RWPE2 (cell line): ENCODE data around the gene CHCHD10.

Experiments
- ATAC-seq: fragments of 200-7000 bp; cut with Tn5 transposase; 3 replicates; pipeline ENCODE4 v1.9.1; 2021; ENCODE audit warnings: low read depth
- DNase-seq: peaks from one replicate; pipeline ENCODE4 v3.0.0-alpha.2; 2020; ENCODE audit warnings: low spot score
- H3K27ac ChIP-seq: fragments of 450-650 bp; 2 replicates; pipeline ENCODE4 v1.5.1; 2017; ENCODE audit warnings: mild to moderate bottlenecking; ENCODE audit not compliant: poor library complexity, severe bottlenecking
- H3K27me3 ChIP-seq: fragments of 250-450 bp; sonication (Bioruptor Pico); 2 replicates; pipeline ENCODE4 v1.5.1; 2021; ENCODE audit warnings: mild to moderate bottlenecking, moderate library complexity; ENCODE audit not compliant: insufficient read depth, poor library complexity, severe bottlenecking
- H3K36me3 ChIP-seq: fragments of 250-450 bp; sonication (Bioruptor Pico); 2 replicates; pipeline ENCODE4 v1.5.1; 2020; ENCODE audit warnings: low read depth, mild to moderate bottlenecking, moderate library complexity
- H3K4me1 ChIP-seq: fragments of 250-450 bp; sonication (Bioruptor Pico); 2 replicates; pipeline ENCODE4 v1.5.1; 2021; ENCODE audit warnings: mild to moderate bottlenecking, moderate library complexity; ENCODE audit not compliant: insufficient read depth, poor library complexity, severe bottlenecking
- H3K4me3 ChIP-seq: fragments of 250-450 bp; sonication (Bioruptor Pico); 2 replicates; pipeline ENCODE4 v1.5.1; 2021; ENCODE audit warnings: mild to moderate bottlenecking, moderate library complexity; ENCODE audit not compliant: severe bottlenecking
- H3K9me3 ChIP-seq: fragments of 250-450 bp; sonication (Bioruptor Pico); 2 replicates; pipeline ENCODE4 v1.5.1; 2021; ENCODE audit warnings: mild to moderate bottlenecking, moderate library complexity; ENCODE audit not compliant: severe bottlenecking
- CTCF ChIP-seq: fragments of 450-650 bp; IDR thresholded peaks from one replicate; pipeline ENCODE4 v1.5.1; 2017; ENCODE audit warnings: mild to moderate bottlenecking, moderate library complexity; ENCODE audit not compliant: poor library complexity, severe bottlenecking

Gene CHCHD10

GRCh38 chr22:23754980-23755636 is 12.7 kb downstream of the CHCHD10 start:
- no peak for TF ChIP-seq CTCF
- DNase-seq (no peak), ATAC-seq (no peak)
- H3K27ac ChIP-seq, result no peak overlapping the region
- no peaks in the 10 kb centered on the region for H3K27me3 ChIP-seq
- peaks cover 3% of the 10 kb centered on the region for H3K4me1 ChIP-seq
- no peaks in the 10 kb centered on the region for H3K9me3 ChIP-seq
- H3K36me3 ChIP-seq, result no peaks in the 10 kb centered on the region
- no peak overlapping the region for H3K4me3 ChIP-seq

- no peaks in the 10 kb centered on the region for H3K9me3 ChIP-seq
- H3K27me3 ChIP-seq, result no peaks in the 10 kb centered on the region
- no peak within 1 kb of the TSS for H3K27ac ChIP-seq
- TF ChIP-seq CTCF, result no peak
- H3K4me1 ChIP-seq, result peaks cover 7% of the 10 kb centered on the region
- no peaks in the 10 kb centered on the region for H3K36me3 ChIP-seq
- no peak for ATAC-seq
- no peak for DNase-seq
- no peak within 1 kb of the TSS for H3K4me3 ChIP-seq
Observed at GRCh38 chr22:23754220-23754919, 13.4 kb downstream of the CHCHD10 start, which contains the start of gene VPREB3. VPREB3 (minus strand) TSS chr22:23754425; CDS start chr22:23754363, 62 bp downstream.

GRCh38 chr22:23753385-23753784 is 14.4 kb downstream of the CHCHD10 start:
- ATAC-seq, result no peak
- no peak for DNase-seq
- no peak overlapping the region for H3K4me3 ChIP-seq
- H3K9me3 ChIP-seq, result no peaks in the 10 kb centered on the region
- TF ChIP-seq CTCF, result no peak
- no peaks in the 10 kb centered on the region for H3K27me3 ChIP-seq
- no peaks in the 10 kb centered on the region for H3K36me3 ChIP-seq
- peaks cover 7% of the 10 kb centered on the region for H3K4me1 ChIP-seq
- H3K27ac ChIP-seq, result no peak overlapping the region

- Histone ChIP-seq H3K9me3 (no peaks in the 10 kb centered on the region), H3K27ac (no peak overlapping the region), H3K27me3 (no peaks in the 10 kb centered on the region), H3K36me3 (no peaks in the 10 kb centered on the region), H3K4me1 (peaks cover 7% of the 10 kb centered on the region), H3K4me3 (no peak overlapping the region)
- ATAC-seq (no peak), DNase-seq (no peak)
- no peak for TF ChIP-seq CTCF
Observed at GRCh38 chr22:23752750-23753149, 15.0 kb downstream of the CHCHD10 start.
